ENCODE data around the gene SLBP.
"Not testable (repeated sequence)": the region's sequence is repeated elsewhere in the genome, so short reads cannot be mapped to it uniquely, and the experiment has no call there.

SLBP gene

GRCh38 chr4:1675802-1676137, 36.3 kb downstream of the SLBP start:
- no peak for TF ChIP-seq CTCF (IDR thresholded peaks at IDR 0.05; ENCODE audit: insufficient read depth, low read depth, low read length, missing control alignments)
- DNase-seq (ENCODE audit: low read depth): no peak
- no peak overlapping the region for H3K4me3 ChIP-seq (ENCODE audit: low read depth, low read length)

GRCh38 chr4:1675136-1675801, 36.9 kb downstream of the SLBP start:
- H3K4me3 ChIP-seq (ENCODE audit: low read depth, low read length): no peak overlapping the region
- no peak for DNase-seq (ENCODE audit: low read depth)
- no peak for TF ChIP-seq CTCF (IDR thresholded peaks at IDR 0.05; ENCODE audit: insufficient read depth, low read depth, low read length, missing control alignments)

GRCh38 chr4:1674682-1675081, 37.4 kb downstream of the SLBP start:
- H3K4me3 ChIP-seq (ENCODE audit: low read depth, low read length): no peak overlapping the region
- DNase-seq (ENCODE audit: low read depth): no peak
- TF ChIP-seq CTCF (IDR thresholded peaks at IDR 0.05; ENCODE audit: insufficient read depth, low read depth, low read length, missing control alignments): no peak

GRCh38 chr4:1673671-1674070, 38.4 kb downstream of the SLBP start:
- DNase-seq (ENCODE audit: low read depth): no peak
- no peak overlapping the region for H3K4me3 ChIP-seq (ENCODE audit: low read depth, low read length)
- no peak for TF ChIP-seq CTCF (IDR thresholded peaks at IDR 0.05; ENCODE audit: insufficient read depth, low read depth, low read length, missing control alignments)

GRCh38 chr4:1671011-1671410, 41.1 kb downstream of the SLBP start:
- not testable (repeated sequence) for DNase-seq (ENCODE audit: low read depth); H3K4me3 ChIP-seq (ENCODE audit: low read depth, low read length)

GRCh38 chr4:1670279-1670678, 41.8 kb downstream of the SLBP start:
- TF ChIP-seq CTCF (IDR thresholded peaks at IDR 0.05; ENCODE audit: insufficient read depth, low read depth, low read length, missing control alignments): no peak
- no peak overlapping the region for H3K4me3 ChIP-seq (ENCODE audit: low read depth, low read length)
- no peak for DNase-seq (ENCODE audit: low read depth)

GRCh38 chr4:1669850-1670249, 42.3 kb downstream of the SLBP start:
- no peak for TF ChIP-seq CTCF (IDR thresholded peaks at IDR 0.05; ENCODE audit: insufficient read depth, low read depth, low read length, missing control alignments)
- H3K4me3 ChIP-seq (ENCODE audit: low read depth, low read length): no peak overlapping the region
- DNase-seq (ENCODE audit: low read depth): no peak

Measured in GM12865 (cell line).